ENCODE results near the gene DMAP1.
"Not testable (repeated sequence)": the region's sequence is repeated elsewhere in the genome, so short reads cannot be mapped to it uniquely, and the experiment has no call there.

Gene DMAP1, protein sequence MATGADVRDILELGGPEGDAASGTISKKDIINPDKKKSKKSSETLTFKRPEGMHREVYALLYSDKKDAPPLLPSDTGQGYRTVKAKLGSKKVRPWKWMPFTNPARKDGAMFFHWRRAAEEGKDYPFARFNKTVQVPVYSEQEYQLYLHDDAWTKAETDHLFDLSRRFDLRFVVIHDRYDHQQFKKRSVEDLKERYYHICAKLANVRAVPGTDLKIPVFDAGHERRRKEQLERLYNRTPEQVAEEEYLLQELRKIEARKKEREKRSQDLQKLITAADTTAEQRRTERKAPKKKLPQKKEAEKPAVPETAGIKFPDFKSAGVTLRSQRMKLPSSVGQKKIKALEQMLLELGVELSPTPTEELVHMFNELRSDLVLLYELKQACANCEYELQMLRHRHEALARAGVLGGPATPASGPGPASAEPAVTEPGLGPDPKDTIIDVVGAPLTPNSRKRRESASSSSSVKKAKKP

DNA sequence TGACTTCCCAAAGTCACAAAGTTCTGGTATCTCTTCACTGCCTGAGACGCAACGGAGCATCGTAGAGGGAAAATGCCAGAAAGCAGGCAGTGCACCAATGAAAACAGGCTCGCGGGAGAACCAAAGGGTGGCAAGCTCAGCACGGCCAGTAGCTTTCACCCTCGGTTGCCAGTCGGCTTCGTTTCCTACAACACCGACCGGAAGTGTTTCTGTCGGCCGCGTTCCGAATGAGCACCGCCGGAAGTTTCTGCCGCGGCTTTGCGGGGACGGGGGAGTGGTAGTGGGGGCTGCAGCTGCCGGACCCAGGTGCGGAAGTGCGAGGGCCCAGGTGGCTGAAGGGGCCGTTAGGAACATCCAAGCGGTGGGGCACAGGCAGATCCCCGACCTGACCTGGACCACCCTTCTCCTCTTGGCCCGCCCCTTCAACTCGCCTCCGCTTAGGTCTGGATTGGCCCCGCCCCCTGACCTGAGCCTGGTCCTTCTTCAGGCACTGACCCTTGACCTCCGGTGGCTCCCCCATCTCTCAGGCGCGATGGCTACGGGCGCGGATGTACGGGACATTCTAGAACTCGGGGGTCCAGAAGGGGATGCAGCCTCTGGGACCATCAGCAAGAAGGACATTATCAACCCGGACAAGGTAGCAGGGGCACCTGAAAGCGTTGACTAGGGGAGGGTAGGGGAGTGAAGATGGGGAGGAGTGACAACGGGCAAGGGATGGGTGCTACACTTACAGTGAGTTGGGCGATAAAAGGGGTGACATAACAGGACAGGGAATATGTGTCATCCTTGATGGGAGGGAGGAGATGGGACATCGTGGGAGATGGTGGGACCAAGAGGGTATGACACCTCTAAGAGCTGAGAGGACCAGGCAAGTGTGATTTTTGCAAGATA is at the start of gene DMAP1:
Gene DMAP1 (plus strand): TSS at position 250 of the 891 bp plus-strand sequence. CDS start 283 bp downstream, at position 533.
- DNase-seq = peak; percentile 68

DNA sequence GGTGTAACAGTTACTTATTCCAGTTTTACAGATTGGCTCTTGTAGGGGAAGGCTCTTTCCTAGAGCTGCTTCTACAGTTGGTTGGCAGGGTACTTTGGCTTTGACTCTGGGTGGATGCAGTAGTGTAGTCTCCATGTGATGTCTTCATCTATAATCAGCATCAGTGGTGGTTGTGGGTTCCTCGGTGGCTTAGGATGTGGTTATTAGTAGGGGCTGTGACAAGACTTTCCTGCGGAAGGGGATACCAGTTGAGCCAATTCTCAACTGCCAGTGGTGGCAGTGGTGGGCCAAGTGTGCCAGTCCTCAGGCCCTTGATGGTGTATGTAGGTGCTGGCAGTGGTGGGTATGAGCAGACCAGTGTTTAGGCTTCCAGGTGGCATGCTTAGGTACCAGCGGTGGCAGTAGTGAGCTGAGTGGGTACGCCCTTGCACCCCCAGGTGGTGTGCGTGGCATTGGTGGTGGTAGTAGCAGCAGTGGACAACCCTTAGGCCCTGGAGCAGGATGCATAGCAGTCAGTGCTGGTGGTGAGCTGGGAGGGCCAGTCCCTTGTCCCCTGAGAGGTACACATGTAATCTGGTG is 44.7 kb upstream of the DMAP1 start:
- DNase-seq = no peak

DNA sequence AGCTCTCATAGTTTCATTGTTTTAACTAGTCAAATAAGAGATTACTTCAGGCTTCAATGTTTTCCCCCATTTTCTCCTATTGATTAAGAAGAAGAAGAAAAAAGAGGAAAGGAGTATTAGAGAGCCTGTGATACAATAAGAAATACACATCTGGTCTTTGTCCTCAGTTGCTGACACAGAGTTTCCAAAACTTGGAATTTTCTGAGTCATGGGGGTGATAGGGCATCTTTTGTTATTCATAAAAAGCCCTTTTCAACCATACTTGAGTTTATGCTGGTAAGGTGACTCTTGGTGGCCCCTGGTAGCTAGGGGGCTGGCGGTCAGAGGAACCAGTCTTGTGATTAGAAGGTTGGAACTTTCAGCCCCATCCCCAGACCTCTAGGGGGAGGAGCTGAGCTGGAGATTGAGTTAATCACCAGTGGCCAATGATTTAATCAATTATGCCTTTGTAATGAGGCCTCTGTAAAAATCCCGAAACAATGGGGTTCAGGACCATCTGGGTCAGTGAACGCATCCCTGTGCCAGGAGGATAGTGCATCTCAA is 42.9 kb upstream of the DMAP1 start:
- no peak for DNase-seq

DNA sequence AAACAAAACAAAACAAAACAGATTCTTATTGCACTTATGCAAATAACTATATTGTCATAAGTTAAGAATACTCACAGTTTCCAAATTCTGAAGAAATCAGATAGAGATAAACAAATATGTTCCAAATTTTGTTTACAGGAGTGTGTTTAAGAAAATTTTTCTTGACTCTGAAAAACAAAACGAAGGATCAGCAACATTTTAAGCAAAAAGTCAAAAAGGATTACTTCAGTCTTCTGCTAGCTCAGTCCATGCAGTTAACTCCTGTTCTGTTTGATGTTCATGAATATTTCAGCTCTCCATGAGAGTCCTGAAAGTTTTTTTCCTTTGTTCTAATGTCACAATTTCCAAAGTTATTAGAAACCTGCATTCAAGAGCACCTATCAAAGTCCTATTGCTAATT is 38.6 kb upstream of the DMAP1 start:
- DNase-seq = no peak

DNA sequence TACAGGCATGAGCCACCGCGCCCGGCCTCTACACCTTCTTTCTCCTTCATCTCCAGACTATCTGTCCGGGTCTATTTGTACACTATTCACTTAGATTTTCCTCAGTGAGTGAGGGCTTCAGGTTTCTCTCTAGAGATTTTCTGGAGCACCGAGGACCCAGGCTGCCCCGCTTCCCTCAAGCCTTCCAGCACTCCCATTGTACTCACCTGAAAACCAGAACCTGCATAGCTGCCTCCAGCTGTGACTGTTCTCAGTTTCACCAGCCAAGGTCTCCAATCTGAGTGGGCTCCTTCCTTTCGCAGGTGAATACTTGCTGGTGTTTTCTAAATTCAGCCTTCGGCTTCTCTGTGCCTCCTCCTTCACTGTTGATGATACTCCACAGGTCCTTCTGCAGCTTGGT is 12.9 kb upstream of the DMAP1 start:
- no peak for DNase-seq

DNA sequence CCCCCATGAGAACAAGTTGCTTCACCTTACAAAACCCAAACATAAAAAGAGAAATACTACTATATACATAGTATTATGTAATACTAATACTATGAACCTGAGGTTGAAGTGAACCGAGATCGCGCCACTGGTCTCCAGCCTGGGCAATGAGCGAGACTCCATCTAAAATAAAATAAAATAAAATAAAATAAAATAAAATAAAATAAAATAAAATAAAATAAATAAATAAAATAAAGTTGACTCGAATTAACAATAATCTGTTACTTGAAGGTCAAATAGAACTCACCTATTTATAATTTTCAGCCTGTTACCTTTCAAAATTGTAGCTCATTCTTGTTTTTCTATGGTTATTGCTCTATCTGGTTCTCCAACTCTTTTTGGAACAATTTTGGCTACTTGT is 6.7 kb upstream of the DMAP1 start:
- not testable (repeated sequence) for DNase-seq

DNA sequence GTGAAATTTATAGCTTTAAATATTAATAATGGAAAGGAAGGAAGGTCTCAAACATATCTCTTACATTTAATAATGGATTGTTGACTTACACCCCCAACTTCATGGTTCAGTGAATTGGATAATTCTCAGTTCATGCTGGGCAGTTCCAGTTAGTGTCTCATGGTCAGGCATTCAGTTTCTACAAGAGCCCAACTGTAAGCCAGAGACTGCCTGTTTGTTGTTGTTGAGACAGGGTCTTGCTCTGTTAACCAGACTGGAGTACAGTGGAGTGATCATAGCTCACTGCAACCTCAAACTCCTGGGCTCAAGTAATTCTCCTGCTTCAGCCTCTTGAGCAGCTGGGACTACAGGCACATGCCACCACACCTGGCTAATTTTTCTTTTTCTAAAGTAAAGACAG is 5.0 kb upstream of the DMAP1 start:
- DNase-seq = no peak

DNA sequence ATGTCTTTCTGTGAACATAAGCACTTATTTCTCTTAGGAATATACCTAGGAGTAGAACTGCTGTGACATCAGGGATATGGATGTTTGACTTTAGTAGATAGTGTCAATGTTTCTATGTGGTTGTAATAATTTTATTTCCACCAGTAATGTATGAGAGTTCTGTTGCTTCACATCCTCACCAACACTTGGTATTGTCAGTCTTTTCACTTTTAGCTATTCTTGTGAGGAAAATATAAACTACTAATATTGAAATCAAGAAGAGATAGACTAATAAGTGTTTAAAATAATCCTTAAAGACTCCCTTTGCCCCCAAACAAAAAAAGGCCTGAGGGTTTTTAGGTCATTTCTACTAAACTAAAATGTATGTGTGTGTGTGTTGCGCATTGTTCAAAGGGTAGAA is 2.7 kb upstream of the DMAP1 start:
- DNase-seq = no peak

DNA sequence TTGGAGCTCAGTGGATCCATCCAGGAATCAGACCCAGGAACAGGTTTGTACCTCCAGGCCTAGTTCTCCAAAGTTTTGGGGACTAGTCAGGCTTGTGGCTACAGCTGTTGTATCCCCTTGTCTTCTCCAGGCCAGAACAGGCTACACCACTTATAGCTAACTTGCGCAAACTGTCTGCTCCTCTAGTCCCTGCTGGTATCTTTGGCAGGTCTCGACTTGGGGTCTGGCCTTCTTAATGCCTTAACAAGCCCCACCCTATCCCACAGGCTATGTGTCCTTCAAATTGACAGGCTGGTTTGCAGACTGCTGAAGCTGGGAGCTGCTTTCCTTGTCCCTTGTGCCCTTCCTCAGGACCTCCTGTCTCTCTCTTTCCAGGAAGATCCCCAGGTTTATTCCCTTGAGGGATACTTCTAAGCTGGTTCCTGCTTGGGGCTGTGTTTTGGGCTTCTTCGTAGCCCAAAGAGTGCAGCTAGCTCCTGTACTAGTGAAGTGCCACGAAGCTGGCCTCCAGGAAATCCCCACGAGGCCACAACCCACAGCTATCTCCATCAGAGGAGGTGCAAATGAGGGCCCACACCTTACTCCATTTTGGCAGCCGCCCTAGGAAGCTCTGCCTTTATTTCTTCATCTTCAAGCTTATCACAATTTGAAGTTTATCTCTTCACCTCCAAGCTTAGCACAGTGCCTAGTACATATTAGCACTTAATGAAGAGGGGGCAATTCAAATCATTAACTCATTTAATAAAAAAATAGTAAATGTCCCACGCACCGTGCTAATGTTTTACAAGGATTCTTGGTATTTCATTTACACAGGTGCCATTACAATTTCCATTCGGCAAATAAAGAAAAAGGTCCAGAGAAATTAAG is 683 bp upstream of the DMAP1 start:
- DNase-seq = no peak

DNA sequence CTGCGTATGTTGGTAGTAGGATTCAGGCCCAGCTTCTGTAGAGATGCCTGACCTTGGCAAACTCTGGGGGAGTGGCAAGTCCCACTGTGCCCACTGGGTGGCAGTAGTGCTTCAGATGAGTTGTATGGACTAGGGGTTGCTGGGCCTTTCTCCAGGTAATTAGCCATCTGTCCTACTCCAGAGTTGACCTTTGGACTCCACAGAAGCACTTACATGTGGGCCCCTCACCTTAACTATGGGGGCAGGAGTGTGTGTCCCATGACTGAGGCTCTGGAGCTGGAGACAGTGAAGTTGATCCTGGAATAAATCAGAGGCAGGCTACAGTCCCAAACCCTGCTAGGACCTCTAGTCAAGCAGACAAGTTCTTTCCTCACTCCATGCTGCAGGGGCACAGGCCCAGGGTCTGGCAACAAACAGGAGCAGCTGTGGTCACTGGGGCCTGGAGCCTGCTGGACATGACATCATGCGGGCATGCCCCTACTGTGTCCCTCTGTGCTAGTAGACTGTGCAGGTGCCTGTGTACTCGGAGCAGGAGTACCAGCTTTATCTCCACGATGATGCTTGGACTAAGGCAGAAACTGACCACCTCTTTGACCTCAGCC is 4.6 kb downstream of the DMAP1 start:
- DNase-seq = peak; percentile 34

DNA sequence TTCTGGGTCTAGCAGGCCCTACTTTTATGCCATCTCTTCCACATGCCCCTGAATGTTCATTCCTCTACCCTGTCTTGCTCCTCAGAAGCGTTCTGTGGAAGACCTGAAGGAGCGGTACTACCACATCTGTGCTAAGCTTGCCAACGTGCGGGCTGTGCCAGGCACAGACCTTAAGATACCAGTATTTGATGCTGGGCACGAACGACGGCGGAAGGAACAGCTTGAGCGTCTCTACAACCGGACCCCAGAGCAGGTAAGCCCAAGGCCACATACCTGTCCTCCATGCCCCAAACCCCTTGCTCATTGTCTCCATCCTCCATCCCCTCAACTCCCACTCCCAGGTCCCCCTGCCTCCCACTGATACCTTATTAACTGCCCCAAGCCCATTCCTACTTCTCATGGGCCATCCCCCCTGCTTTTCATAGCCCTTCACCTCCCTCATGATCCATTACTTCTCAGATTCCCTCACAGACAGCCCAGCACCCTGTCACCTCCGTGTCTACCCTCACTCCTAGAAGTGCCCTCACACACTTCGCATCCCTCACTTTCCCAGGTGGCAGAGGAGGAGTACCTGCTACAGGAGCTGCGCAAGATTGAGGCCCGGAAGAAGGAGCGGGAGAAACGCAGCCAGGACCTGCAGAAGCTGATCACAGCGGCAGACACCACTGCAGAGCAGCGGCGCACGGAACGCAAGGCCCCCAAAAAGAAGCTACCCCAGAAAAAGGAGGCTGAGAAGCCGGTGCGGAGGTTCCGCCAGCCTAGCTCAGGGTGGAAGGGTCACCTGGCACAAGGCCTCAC is 5.4 kb downstream of the DMAP1 start:
- no peak for DNase-seq

DNA sequence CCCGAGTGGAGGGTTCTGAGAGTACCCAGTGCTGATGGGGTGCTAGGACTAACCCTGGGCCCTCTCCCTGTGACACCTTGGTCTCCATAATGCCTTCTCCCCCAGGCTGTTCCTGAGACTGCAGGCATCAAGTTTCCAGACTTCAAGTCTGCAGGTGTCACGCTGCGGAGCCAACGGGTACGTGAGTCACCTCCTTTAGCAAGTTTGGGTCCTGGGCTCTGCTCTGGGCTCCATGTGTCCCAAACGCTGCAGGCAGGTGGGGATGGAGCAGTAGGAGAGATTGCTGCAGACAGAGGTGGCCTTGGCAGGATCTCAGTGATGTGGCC is 6.0 kb downstream of the DMAP1 start:
- DNase-seq = no peak

DNA sequence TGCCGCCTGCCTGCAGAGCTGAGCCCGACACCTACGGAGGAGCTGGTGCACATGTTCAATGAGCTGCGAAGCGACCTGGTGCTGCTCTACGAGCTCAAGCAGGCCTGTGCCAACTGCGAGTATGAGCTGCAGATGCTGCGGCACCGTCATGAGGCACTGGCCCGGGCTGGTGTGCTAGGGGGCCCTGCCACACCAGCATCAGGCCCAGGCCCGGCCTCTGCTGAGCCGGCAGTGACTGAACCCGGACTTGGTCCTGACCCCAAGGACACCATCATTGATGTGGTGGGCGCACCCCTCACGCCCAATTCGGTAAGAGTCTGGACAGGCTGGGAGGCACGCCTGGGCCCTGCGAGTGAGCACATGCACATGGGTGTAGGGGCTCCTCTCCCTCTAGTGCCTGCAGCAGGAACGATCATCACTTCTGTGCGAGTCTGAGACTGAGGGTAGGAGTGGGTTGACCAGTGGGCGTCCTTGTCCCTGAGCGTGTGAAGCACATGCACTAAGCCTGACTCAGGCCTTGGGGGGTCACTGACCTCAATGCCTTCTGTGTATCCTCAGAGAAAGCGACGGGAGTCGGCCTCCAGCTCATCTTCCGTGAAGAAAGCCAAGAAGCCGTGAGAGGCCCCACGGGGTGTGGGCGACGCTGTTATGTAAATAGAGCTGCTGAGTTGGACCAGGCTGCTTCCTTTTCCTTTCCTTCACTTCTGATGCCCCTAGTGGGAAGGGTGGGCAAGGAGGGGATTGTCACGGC is 6.9 kb downstream of the DMAP1 start:
- no peak for DNase-seq

DNA sequence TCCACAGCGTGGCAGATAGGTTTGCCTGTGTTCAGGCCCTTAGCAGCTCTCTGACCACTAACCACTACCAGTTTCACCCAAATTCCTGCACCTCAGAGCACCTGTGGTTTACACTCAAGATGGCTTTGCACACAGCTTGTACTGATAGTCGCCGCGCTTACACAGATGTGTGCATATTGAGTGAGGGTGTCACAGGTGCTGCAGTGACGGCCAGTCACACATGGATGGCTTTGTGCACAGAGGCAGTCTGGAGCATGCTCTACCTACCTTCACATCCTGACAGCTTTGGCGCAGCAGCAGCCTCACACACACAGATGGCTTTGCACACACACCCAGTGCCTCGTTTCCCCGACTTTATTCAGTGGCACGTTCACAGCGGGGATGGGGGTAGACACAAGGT is 7.5 kb downstream of the DMAP1 start:
- DNase-seq = no peak

DNA sequence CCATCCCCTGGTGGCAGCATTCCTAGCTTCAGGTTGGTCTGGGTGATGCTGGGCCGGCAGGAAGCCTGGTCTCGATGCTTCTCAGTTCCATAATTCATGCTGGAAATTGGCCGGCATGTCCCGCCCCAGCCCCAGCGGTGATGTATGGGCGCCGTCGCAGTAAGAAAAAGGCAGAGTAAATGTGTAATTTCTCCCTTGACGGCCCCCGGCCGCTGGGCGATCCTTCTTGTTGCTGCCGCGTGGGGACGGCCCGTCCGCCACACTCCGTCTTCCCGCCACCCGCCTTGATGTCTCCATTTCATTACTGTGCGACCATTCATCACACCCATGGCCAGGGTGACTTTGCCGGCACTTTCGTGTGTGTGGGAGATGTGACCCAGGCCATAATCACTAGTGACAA is 8.5 kb downstream of the DMAP1 start:
- no peak for DNase-seq

DNA sequence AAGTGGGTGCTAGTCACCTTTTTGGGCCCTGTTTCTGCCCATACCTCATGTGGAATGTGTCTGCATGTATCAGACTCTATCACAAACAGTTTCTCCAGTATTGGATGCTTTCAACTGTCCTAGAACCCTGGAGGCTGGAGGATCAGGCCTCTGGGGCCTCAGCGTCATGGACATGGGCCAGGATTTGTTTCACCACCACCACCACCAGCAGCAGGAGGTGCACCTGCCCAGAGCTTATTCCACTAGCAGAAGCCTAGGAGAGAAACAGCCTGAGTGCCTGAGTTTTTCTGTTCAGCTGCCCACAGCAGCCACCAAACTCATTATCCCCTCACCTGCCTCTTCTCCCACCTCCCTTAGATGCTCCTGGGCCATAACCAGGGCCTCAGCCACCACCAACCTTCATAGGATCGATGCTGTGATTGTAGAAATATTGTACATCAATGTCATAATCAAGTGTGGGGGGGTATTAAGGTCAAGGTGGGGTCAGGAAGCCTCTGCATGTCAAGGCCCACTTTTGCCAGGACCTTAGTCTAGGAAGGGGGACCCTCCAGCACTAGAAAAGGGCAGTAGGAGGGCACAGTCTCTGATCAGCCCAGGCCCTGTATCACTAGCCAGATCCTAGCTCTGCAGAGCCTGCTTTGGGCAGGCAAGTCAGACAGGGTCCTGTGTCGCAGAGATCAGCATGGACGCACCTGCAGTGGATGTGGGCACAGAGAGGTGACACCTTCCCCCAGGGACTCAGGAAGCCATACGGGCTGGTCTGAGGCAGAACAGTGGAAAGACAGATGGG is 9.3 kb downstream of the DMAP1 start:
- no peak for DNase-seq

DNA sequence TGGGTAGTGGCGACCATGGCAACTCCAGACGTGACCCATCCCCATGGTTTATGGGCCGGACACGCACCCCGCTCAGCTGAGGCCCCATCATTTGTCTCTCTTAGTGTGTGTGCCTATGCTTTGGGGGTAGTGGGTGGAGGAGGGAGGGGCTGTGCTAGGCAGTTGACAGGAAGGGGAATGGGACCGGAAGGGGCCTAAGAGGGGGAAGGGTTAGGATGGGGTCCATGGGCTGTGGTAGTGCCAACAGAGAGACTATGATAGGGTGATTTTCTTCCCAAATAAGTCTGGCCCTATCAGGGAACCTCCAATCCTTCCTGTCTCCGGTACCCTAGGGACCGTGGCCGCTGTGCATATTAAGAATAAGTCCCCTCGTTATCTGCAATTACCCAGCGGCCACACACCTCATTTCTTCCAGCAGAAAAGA is 9.9 kb downstream of the DMAP1 start:
- DNase-seq = no peak

DNA sequence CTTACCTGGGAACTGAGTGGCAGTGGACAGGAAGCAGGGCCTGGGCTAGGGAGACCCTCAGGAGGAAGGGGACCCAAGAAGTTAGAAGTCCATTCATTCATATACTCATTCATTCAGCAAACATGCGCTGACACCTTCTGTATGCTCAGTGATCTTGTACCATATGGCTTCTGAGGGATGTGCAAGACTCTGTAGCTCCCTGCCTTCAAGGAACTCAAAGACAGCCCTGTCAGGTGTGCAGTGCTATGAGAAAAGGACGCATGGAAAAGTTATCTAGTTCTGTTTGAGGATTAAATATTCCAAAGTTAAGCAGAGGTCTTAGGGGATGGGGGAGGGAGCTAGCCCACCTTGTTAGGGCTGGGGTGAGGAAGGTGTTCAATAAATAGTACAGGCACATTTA is 12.5 kb downstream of the DMAP1 start:
- DNase-seq = no peak

DNA sequence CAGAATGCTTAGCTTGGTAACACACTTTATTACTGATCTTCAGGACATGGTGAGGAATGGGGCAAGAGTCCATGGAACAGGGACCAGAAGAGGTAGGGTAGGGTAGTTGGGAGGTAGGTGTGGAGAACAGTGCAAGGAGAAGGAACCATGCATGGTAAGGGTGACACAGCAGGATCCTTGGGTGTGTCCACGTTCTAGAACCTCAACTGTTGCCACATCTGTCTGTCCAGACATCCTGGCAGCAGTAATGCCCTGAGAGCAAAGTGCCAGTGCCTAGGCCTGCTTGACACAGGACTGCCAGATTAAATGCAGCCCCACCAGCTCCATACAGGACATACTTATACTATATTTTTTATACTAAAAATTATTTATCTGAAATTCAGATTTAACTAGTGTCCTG is 13.9 kb downstream of the DMAP1 start:
- DNase-seq = no peak

DNA sequence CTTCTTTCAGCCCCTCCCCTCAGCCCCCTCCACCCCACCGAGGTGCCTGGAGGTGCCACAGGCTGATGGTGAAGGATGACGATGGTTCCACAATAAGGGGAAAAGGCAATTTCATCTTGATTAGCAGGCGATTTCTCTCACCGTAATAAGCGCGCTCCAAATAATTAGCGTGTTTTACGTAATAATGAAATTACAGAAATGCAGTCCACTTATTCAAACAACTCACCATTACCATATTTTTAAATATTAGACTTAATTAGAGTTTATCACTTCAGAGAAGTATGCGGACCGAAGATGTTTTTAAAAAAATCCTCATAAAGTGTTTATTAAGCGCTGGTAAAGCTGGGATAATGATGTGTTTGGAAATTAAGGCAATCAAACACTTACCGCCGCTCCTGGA is 14.9 kb downstream of the DMAP1 start:
- DNase-seq = no peak

Measured in NCI-H1694 treated with DMSO at 0.1 percent for 48 hours (cell line).